HG02798 (cell line): ENCODE measurements around the gene TET2.
"Not testable (repeated sequence)": the region's sequence is repeated elsewhere in the genome, so short reads cannot be mapped to it uniquely, and the experiment has no call there.

Source experiments
- ATAC-seq: cut with Tn5 transposase; IDR thresholded peaks from one replicate; pipeline ENCODE4 v1.9.1; 2021; ENCODE audit warnings: mild to moderate bottlenecking; ENCODE audit not compliant: unreplicated experiment, poor library complexity

TET2 gene

GRCh38 chr4:105279314-105279713 is 132.6 kb downstream of the TET2 start:
- no peak for ATAC-seq

DNA sequence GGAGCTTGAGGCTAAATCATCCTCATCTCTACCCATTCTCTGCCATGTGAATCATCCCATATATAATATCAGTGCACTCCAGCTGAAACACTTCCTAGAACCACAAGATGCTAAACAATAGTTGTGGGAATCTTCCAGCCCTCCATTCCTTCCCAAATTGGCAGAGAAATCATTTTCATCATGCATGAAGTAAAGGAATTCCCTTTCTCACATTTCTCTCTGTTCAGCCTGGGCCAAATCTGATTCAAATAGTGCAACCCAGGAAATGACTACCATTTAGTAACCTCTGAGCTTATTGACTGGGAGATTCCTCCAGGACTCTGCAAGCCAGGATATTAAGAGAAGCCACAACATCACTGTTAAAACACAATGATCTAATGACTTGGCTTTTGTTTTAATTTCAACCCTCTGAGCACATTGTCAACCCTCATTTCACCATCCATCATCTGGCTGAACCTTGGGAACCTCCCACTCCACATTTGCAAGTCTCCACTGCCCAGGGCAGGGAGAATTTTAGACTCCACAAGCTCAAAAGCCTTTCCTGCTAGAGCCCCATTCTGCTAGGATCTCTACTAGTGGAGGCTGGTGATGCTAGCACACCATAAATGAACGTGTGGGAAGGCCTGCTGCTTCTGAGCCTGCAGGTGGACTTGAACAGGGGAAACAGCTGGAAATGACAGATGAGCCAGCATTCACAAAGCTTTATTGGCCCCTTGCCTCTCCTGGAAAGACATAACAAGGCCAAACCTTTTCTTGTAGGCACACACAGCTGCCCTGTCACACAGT is 133.9 kb downstream of the TET2 start:
- ATAC-seq = no peak

DNA sequence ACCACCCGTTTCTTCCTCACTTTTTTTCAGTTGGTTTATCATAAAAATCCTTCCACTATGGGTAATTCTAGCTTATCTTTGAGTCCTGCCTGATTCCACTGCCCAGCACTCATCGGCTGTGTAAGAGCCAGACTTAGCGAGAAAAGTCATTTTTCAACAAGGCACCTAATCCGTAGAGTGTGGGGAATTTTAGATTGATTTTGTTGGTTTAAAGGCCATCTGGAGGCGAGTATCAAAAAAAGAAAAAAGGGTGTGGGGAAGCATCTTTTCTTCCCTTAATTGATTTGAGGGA is 134.4 kb downstream of the TET2 start:
- ATAC-seq = no peak

GRCh38 chr4:105282489-105282888 is 135.8 kb downstream of the TET2 start:
- ATAC-seq = no peak

GRCh38 chr4:105283501-105283900 is 136.8 kb downstream of the TET2 start:
- ATAC-seq = no peak

- no peak for ATAC-seq
These were observed 141.4 kb downstream of the TET2 start for GRCh38 chr4:105288121-105288520.

DNA sequence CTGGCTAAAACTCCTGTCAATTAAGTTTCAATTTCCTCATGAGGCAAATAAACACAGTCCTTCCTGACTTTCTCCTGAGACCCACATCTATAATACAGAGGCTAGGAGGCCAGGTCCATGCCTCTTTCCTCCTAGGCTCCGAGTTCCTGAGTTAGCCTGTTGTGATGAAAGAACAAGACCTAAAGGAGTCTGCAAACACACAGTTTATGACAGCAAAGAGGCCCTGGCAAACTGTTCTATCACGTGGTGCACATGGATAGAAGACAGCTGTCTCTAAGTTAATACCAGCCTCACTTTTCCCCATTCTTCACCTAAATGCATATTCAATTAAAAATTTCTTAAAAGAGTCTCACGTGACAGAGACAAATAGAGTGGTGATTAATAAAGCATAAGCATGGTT is 145.2 kb downstream of the TET2 start:
- ATAC-seq = no peak

DNA sequence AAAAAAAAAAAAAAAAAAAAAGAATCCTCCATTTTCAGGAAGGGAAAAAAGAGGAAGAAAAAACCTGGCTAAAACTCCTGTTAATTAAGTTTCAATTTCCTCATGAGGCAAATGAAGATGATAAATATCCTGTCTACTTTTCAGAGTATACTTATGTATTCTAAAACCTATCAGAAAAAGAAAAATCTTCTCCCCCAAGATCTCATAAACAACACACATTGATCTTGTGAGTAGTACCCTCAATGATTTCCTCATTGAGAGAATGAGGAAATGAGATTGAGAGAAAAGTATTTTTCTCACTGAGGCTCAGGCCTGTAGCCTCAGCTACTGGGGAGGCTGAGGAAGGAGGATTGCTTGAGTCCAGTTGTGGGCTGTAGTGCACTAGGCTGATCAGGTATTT is 146.7 kb downstream of the TET2 start:
- no peak for ATAC-seq

DNA sequence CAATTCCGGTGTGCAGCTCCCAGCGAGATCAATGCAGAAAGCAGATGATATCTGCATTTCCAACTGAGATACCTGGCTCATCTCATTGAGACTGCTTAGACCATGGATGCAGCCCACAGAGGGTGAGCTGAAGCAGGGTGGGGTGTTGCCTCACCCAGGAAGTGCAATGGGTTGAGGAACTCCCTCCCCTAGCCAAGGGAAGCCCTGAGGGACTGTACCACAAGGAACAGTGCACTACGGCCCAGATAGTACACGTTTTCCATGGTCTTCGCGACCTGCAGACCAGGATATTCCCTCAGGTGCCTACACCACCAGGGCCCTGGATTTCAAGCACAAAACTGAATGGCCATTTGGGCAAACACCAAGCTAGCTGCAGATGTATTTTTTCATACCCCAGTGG is 150.0 kb downstream of the TET2 start:
- ATAC-seq = no peak

DNA sequence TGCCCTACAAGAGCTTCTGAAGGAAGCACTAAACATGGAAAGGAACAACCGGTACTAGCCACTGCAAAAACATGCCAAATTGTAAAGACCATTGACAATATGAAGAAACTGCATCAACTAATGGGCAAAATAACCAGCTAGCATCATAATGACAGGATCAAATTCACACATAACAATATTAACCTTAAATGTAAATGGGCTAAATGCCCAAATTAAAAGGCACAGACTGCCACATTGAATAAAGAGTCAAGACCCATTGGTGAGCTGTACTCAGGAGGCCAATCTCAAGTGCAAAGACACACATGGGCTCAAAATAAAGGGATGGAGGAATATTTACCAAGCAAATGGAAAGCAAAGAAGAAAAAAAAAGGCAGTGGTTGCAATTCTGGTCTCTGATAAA is 152.4 kb downstream of the TET2 start:
- not testable (repeated sequence) for ATAC-seq

DNA sequence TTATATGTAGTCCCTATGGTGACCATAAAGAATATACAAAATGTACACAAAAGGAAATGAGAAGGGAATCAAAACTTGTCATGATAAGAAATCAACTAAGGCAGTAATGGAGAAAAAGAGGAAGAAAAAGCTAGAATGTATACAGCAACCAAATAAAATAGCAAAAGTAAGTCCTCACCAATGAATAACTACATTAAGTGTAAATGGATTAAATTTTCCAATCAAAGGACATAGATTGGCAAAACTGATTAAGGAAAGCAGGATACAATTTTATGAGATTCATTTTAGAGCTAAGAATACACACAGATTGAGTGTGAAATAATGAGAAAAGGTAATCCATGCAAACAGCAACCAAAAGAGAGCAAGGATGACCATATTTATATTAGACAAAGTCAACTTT is 157.4 kb downstream of the TET2 start:
- no peak for ATAC-seq

DNA sequence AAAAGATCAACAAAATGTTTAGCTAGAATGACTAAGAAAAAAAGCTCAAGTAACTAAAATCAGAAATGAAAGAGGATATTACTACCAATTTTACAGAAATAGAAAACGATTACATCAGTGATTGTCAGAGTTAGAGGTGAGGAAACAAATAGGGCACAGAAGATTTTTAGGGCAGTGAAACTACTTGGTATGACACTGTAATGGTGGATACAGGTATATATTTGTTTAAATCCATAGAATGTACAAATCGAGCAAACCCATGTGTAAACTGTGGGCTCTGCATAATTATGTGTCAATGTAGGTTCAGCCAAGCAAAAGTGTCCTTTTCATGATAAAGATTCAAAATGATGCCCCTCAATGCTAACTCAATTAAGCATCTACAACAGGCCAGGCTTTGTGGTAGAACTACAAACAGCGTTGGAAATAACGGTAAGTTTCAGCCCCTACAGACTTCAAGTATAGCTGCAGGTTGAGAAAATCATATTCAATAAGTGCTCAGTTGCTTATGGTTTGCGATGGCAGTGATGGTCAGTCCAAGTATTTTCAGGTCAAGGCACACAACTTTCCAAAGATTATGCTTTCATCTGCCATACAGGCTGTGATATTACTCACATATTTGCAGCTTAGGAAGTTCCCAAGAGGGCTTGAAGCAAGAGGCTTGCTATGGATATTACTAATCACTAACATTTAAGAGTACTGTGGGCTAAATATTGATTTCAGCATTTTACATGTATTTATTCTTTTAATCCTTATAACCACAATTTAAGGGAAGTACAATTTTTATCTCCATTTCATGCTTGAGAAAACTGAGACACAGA is 158.6 kb downstream of the TET2 start:
- ATAC-seq = peak; percentile 43

DNA sequence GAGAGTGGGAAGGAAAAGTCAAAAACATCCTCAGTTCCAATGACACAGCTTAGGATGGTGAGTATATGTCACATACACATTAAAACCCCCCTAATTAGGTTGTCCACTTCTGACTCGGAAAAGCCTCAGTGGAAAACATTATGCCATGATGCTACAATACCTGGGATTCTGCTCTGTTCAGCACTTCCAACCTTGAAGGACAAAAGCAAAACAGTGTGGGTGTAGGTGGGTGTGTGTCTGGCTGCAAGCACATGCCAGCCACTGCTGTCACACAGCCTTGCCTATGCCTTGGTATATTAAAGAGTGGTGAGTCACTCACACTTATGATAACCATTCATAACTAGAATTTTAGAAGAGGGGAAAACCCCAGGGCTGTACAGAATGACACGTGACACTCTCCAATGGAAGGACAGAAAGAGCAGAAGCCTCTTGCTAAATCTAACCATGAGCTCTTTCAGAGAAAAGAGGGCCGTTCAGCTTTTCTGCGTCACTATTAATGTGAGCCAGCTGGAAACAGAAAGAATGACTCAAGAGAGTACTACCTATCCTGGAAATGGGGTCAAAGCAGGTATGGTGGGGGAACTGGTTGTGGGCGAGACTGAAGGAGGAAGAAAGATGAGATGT is 159.6 kb downstream of the TET2 start:
- ATAC-seq = peak; percentile 92

GRCh38 chr4:105306820-105307219 is 160.1 kb downstream of the TET2 start:
- ATAC-seq = no peak

DNA sequence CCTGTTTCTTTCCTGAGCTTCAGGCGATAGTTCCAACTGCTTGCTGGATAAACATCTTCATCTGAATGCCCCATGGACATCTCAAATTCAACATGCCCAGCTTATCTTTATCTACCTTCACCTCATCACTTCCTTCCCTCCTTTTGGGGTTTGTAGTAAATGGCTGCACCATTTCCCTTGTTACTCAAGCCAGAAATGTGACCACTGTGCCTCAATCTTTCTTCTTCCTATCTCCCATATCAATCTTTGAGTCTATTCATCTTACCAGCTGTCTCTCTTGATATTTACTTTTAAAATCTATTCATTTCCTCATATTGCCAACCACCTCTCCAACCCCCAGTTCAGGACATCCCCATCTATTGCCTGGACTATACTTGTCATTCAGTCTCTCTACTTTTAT is 171.8 kb downstream of the TET2 start:
- ATAC-seq = no peak

DNA sequence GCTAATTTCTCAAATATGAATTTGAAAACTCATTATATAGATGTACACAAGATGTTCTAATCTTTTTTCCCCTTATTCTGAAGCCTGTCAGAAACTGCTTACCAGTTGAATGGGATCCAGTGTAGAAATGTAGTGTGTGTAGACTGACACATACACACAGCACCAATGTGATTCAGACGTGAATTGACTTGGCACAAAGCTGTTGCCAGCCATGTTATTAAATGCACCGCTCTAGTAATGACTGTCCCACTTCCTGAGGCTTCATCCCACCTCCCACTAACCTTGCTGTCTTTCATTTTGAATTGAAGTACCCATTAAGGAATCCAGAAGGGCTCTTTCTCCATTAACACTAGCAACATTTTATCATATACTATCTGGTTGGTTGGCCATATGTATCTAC is 180.5 kb downstream of the TET2 start:
- no peak for ATAC-seq

DNA sequence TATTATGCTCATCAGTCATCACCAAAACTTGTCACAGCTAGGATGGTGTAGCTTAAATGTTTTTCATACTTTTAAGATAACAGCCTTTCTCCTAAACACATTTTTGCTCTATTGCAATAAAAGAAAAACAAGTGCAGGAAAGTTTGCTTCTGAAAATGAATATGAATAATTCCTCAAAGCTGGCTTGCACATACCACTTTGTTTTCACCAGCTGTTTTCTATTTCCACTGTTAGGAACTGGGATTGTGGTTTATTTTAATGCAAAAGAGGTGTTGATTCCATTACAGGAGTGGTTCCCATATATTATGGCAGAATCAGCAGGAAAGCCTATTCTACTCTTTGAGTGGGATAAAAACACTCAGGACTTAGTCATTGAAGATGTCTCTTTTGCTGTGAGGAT is 181.3 kb downstream of the TET2 start:
- ATAC-seq = no peak

- no peak for ATAC-seq
These were observed 182.4 kb downstream of the TET2 start for GRCh38 chr4:105329081-105329480.
